ENCODE data around the gene WDCP. TPM values are rescaled to one million over a fixed set of nuclear protein-coding genes. Genes with fewer than 3 reads are reported as not detected.
"Not testable (repeated sequence)": the region's sequence is repeated elsewhere in the genome, so short reads cannot be mapped to it uniquely, and the experiment has no call there.

The WDCP gene
- total RNA-seq, 1 donor from 2014 or later: 12.6 TPM

GRCh38 chr2:24022324-24022974 is 24.7 kb downstream of the WDCP start:
- no peak for DNase-seq

- no peak for DNase-seq
Observed at GRCh38 chr2:24021122-24021998, 25.8 kb downstream of the WDCP start.

- no peak for DNase-seq
Observed at GRCh38 chr2:24020244-24020643, 26.9 kb downstream of the WDCP start.

GRCh38 chr2:24019729-24020128 is 27.5 kb downstream of the WDCP start:
- no peak for DNase-seq

GRCh38 chr2:24018241-24018640 is 28.9 kb downstream of the WDCP start:
- DNase-seq: no peak

GRCh38 chr2:24017711-24018110 is 29.5 kb downstream of the WDCP start:
- DNase-seq: no peak

GRCh38 chr2:24016853-24017703 is 30.1 kb downstream of the WDCP start:
- no peak for DNase-seq

- DNase-seq: no peak
Observed at GRCh38 chr2:24016376-24016761, 30.8 kb downstream of the WDCP start.

- no peak for DNase-seq
Observed at GRCh38 chr2:24015562-24016375, 31.4 kb downstream of the WDCP start.

- DNase-seq: not testable (repeated sequence)
Observed at GRCh38 chr2:24014902-24015301, 32.3 kb downstream of the WDCP start.

- no peak for DNase-seq
Observed at GRCh38 chr2:24012521-24013188, 34.5 kb downstream of the WDCP start.

- no peak for DNase-seq
Observed at GRCh38 chr2:24011250-24012104, 35.7 kb downstream of the WDCP start.

GRCh38 chr2:24010477-24011249 is 36.5 kb downstream of the WDCP start:
- DNase-seq: no peak

- no peak for DNase-seq
Observed at GRCh38 chr2:24009680-24010476, 37.3 kb downstream of the WDCP start, which contains the start of gene MFSD2B. TSS of gene MFSD2B (plus strand) at chr2:24010085. CDS start at chr2:24010097, 12 bp downstream.

GRCh38 chr2:24009367-24009679 is 37.9 kb downstream of the WDCP start:
- DNase-seq: no peak

GRCh38 chr2:24008672-24009366 is 38.4 kb downstream of the WDCP start:
- DNase-seq: no peak

- DNase-seq: no peak
Observed at GRCh38 chr2:24007693-24008092, 39.5 kb downstream of the WDCP start.

- no peak for DNase-seq
Observed at GRCh38 chr2:23994567-23994966, 52.6 kb downstream of the WDCP start.
